HepG2 (cell line): ENCODE data around the gene ABAT. TPM values are rescaled to one million over a fixed set of nuclear protein-coding genes. Genes with fewer than 3 reads are reported as not detected.
A peak's percentile ranks its signal among the peaks of the same experiment; 100 is the strongest.

ENCODE experiments used
- BRD4 ChIP-seq: sonication (generic); formaldehyde crosslinking; IDR thresholded peaks from 2 replicates; pipeline ENCODE4 v1.4.0; 2020; ENCODE audit warnings: missing genetic modification reagents
- CBX5 ChIP-seq: sonication (generic); formaldehyde crosslinking; IDR thresholded peaks from 2 replicates; pipeline ENCODE4 v1.4.0; 2020; ENCODE audit warnings: missing genetic modification reagents, borderline replicate concordance
- EZH2 ChIP-seq: conservative IDR thresholded peaks from 2 replicates; pipeline ENCODE4 v1.6.1; 2012; ENCODE audit warnings: mild to moderate bottlenecking, low read depth, low read length, moderate library complexity
- FOSL2 ChIP-seq: sonication (generic); formaldehyde crosslinking; IDR thresholded peaks from 2 replicates; pipeline ENCODE4 v1.4.0; 2020; ENCODE audit warnings: missing genetic modification reagents
- FOXA1 ChIP-seq, 2 experiments: fragments of 450-650 bp in 1 of 2; sonication (generic) in 1 of 2; formaldehyde crosslinking in 1 of 2; IDR thresholded peaks; 2 replicates each; pipeline versions ENCODE4 v1.4.0 to v1.6.1; 2016 to 2020; ENCODE audit warnings: missing genetic modification reagents in 1 of 2
- GATAD1 ChIP-seq: IDR thresholded peaks from 2 replicates; pipeline ENCODE4 v1.6.1; 2016; ENCODE audit warnings: missing genetic modification reagents, missing compliant biosample characterization
- GATAD2A ChIP-seq: IDR thresholded peaks from 2 replicates; pipeline ENCODE4 v1.6.1; 2016
- HDAC6 ChIP-seq: fragments of 200-600 bp; sonication (generic); IDR thresholded peaks from 2 replicates; pipeline ENCODE4 v1.7.0; 2017; ENCODE audit warnings: mild to moderate bottlenecking, antibody characterized with exemption, low read length, low read depth
- HIVEP1 ChIP-seq: sonication (generic); formaldehyde crosslinking; IDR thresholded peaks from 2 replicates; pipeline ENCODE4 v1.4.0; 2020; ENCODE audit warnings: mild to moderate bottlenecking, missing genetic modification reagents
- HOXA5 ChIP-seq: sonication (generic); formaldehyde crosslinking; IDR thresholded peaks from 2 replicates; pipeline ENCODE4 v1.4.0; 2020; ENCODE audit warnings: missing genetic modification reagents
- HOXA7 ChIP-seq: sonication (generic); formaldehyde crosslinking; IDR thresholded peaks from 2 replicates; pipeline ENCODE4 v1.8.1; 2022; ENCODE audit warnings: mild to moderate bottlenecking, missing genetic modification reagents, moderate library complexity
- KLF15 ChIP-seq: sonication (generic); formaldehyde crosslinking; IDR thresholded peaks from 2 replicates; pipeline ENCODE4 v1.8.1; 2023; ENCODE audit warnings: borderline replicate concordance, mild to moderate bottlenecking, inconsistent platforms, missing genetic modification reagents, mixed read lengths
- MTA1 ChIP-seq: sonication (generic); formaldehyde crosslinking; IDR thresholded peaks from 2 replicates; pipeline ENCODE4 v1.4.0; 2020; ENCODE audit warnings: missing genetic modification reagents, mild to moderate bottlenecking, borderline replicate concordance
- NCOA2 ChIP-seq: sonication (generic); formaldehyde crosslinking; IDR thresholded peaks from 2 replicates; pipeline ENCODE4 v1.8.0; 2022; ENCODE audit warnings: inconsistent platforms
- PAXIP1 ChIP-seq: sonication (generic); formaldehyde crosslinking; conservative IDR thresholded peaks from 2 replicates; pipeline ENCODE4 v1.4.0; 2020; ENCODE audit warnings: mild to moderate bottlenecking, missing genetic modification reagents, moderate library complexity
- RARA ChIP-seq: IDR thresholded peaks from 2 replicates; pipeline ENCODE4 v1.6.1; 2016; ENCODE audit warnings: missing genetic modification reagents, missing compliant biosample characterization
- RFXANK ChIP-seq: IDR thresholded peaks from 2 replicates; pipeline ENCODE4 v1.6.1; 2016
- RXRA ChIP-seq: sonication (generic); formaldehyde crosslinking; IDR thresholded peaks from 2 replicates; pipeline ENCODE4 v1.5.1; 2020; ENCODE audit warnings: missing genetic modification reagents
- TEAD3 ChIP-seq: optimal IDR thresholded peaks from 2 replicates; pipeline ENCODE3; 2016; ENCODE audit warnings: borderline replicate concordance
- ZNF296 ChIP-seq: sonication (generic); formaldehyde crosslinking; conservative IDR thresholded peaks from 2 replicates; pipeline ENCODE4 v1.5.0; 2020; ENCODE audit warnings: mild to moderate bottlenecking, missing genetic modification reagents
- ZNF331 ChIP-seq: sonication (generic); formaldehyde crosslinking; IDR thresholded peaks from 2 replicates; pipeline ENCODE4 v1.4.0; 2020; ENCODE audit warnings: missing genetic modification reagents
- ZNF362 ChIP-seq: sonication (generic); formaldehyde crosslinking; IDR thresholded peaks from 2 replicates; pipeline ENCODE4 v1.4.0; 2020; ENCODE audit warnings: missing genetic modification reagents, mild to moderate bottlenecking, borderline replicate concordance
- ZNF569 ChIP-seq: sonication (generic); formaldehyde crosslinking; IDR thresholded peaks from 2 replicates; pipeline ENCODE4 v1.5.0; 2020; ENCODE audit warnings: mild to moderate bottlenecking, missing genetic modification reagents, moderate library complexity, borderline replicate concordance
- ZNF761 ChIP-seq: sonication (generic); formaldehyde crosslinking; conservative IDR thresholded peaks from 2 replicates; pipeline ENCODE4 v1.4.0; 2020; ENCODE audit warnings: mild to moderate bottlenecking, missing genetic modification reagents
- ZNF83 ChIP-seq: sonication (generic); formaldehyde crosslinking; IDR thresholded peaks from 2 replicates; pipeline ENCODE4 v1.4.0; 2020; ENCODE audit warnings: missing genetic modification reagents, mild to moderate bottlenecking, borderline replicate concordance
- polyA plus RNA-seq, 8 experiments: library from polyadenylated mRNA; depleted of rRNA in 3 of 8; stranded (reverse) in 7 of 8; unstranded in 1 of 8; fragments of >200 nt; fragmentation: Illumina TruSeq in 4 of 8; extraction: Trizol in 4 of 8; gene quantifications; 2 replicates each; pipeline versions ENCODE4 v1.2.1 to v1.2.3, GENCODE V29; 2011 to 2016; ENCODE audit warnings: low read depth in 4 of 8, missing spikeins in 1 of 8, mixed read lengths in 1 of 8; ENCODE audit not compliant: insufficient read depth in 1 of 8
- total RNA-seq, 5 experiments: library from RNA; depleted of rRNA; stranded (reverse); fragments of >200 nt; fragmentation: Illumina TruSeq; extraction: Trizol; gene quantifications; 2 replicates each; pipeline ENCODE4 v1.2.3, GENCODE V29; 2016; ENCODE audit warnings: low read depth in 1 of 5

Gene ABAT
- total and polyA plus RNA-seq, 2 of the 13 experiments (the other 11 are each of a cell fraction or from before 2014, with no cell fraction given): 47.6 to 97.3 TPM

- TF ChIP-seq NCOA2: 0 out of 2 replicates have a peak, but pooled peaks have one; percentile 22
- 0 out of 2 replicates have a peak, but pooled peaks have one; percentile 40 for TF ChIP-seq ZNF761
- TF ChIP-seq GATAD1 (CRISPR knock-in tag): peak; percentile 11; the same call in 1 of the 2 replicates
- TF ChIP-seq GATAD2A: peak; percentile 13; the same call in 1 of the 2 replicates
- no peak for TF ChIP-seq BRD4 (CRISPR knock-in tag)
- TF ChIP-seq HIVEP1 (CRISPR knock-in tag): no peak
- TF ChIP-seq MTA1 (CRISPR knock-in tag): peak; percentile 68; the same call in 1 of the 2 replicates
- 0 out of 2 replicates have a peak, but pooled peaks have one; percentile 2 for TF ChIP-seq ZNF83 (CRISPR knock-in tag)
- TF ChIP-seq ZNF569 (CRISPR knock-in tag): no peak
- TF ChIP-seq ZNF296 (CRISPR knock-in tag): 0 out of 2 replicates have a peak, but pooled peaks have one; percentile 62
- TF ChIP-seq FOSL2: no peak
- peak; percentile 52 for TF ChIP-seq TEAD3
- peak; percentile 85 for TF ChIP-seq RARA (CRISPR knock-in tag)
- TF ChIP-seq EZH2: no peak
- TF ChIP-seq FOXA1 (IDR thresholded peaks at IDR 0.05): no peak
- TF ChIP-seq FOXA1 (CRISPR knock-in tag; IDR thresholded peaks at IDR 0.05): peak; percentile 39; the same call in 1 of the 2 replicates
- peak; percentile 72 for TF ChIP-seq ZNF362 (CRISPR knock-in tag)
- 0 out of 2 replicates have a peak, but pooled peaks have one; percentile 18 for TF ChIP-seq ZNF331 (CRISPR knock-in tag)
- TF ChIP-seq KLF15: no peak
- TF ChIP-seq HDAC6: no peak
- no peak for TF ChIP-seq HOXA5
- 0 out of 2 replicates have a peak, but pooled peaks have one; percentile 9 for TF ChIP-seq CBX5 (CRISPR knock-in tag)
- no peak for TF ChIP-seq HOXA7 (CRISPR knock-in tag)
- peak; percentile 54 for TF ChIP-seq PAXIP1 (CRISPR knock-in tag)
- TF ChIP-seq RXRA (CRISPR knock-in tag): peak; percentile 34; the same call in 1 of the 2 replicates
- no peak for TF ChIP-seq RFXANK (CRISPR knock-in tag)
These were observed 12.5 kb downstream of the ABAT start (continued) for GRCh38 chr16:8686879-8687278.
